ENCODE results near the gene UBE2S. TPM values are rescaled to one million over a fixed set of nuclear protein-coding genes. Genes with fewer than 3 reads are reported as not detected.

Gene UBE2S
- total RNA-seq, 4 donors from 2014 or later, result 5.7 to 13.3 (median 9.8) TPM

DNA sequence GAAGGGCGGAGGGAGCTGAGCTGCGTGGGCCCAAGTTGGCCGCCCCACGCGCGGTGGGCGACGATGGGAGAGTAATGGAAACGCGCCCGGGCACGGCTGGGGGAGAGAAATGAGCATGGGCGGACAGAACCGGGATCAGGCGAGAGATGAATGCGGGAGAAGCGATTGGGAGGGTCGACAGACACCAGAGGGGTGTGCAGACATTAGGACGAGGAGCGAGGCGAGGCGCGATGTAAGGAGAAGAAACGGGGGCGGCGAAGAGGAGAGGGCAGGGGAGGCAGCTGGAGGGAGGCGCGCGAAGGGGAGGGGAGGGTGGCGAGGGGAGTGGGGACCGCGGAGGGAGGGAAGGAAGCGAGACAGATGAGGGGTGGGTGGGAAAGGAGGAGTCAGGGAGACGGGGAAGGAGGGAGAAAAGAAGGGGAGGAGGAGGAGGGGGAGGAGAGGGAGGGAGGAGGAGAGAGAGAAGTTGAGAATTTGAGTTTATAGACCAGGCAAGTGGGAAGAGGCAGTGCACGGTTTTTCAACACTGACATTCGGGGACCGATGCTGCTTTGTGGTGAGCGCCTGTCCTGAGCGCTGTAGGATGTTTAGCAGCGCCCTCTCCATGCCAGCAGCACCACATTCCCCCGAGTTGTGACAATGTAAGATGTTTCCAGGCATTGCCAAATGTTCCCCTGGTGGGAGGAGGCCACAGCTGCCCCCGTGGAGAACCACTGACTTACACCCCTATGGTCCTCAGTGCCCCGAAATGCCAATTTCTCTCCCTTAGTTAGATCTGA is 35.6 kb upstream of the UBE2S start, which contains the start of gene SHISA7:
Gene SHISA7, minus strand, starts transcription at position 256 of the 779 bp plus-strand sequence. CDS start 437 bp downstream, outside the sequence.
- no peaks in the 10 kb centered on the region for H3K9me3 ChIP-seq
- H3K4me3 ChIP-seq (replicated peaks in 1 of 3), result no peak within 1 kb of the TSS
- no peak for DNase-seq
- no peaks in the 10 kb centered on the region for H3K36me3 ChIP-seq
- WGBS, 2 donors, result 2 to 4% methylated on average over 43 of the region's 43 CpGs
- TF ChIP-seq, protein P1, sequence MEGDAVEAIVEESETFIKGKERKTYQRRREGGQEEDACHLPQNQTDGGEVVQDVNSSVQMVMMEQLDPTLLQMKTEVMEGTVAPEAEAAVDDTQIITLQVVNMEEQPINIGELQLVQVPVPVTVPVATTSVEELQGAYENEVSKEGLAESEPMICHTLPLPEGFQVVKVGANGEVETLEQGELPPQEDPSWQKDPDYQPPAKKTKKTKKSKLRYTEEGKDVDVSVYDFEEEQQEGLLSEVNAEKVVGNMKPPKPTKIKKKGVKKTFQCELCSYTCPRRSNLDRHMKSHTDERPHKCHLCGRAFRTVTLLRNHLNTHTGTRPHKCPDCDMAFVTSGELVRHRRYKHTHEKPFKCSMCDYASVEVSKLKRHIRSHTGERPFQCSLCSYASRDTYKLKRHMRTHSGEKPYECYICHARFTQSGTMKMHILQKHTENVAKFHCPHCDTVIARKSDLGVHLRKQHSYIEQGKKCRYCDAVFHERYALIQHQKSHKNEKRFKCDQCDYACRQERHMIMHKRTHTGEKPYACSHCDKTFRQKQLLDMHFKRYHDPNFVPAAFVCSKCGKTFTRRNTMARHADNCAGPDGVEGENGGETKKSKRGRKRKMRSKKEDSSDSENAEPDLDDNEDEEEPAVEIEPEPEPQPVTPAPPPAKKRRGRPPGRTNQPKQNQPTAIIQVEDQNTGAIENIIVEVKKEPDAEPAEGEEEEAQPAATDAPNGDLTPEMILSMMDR (IDR thresholded peaks at IDR 0.05), result no peak
- TF ChIP-seq POLR2A (IDR thresholded peaks at IDR 0.05), result no peak
- peaks cover 25% of the 10 kb centered on the region for H3K27me3 ChIP-seq
- no peak within 1 kb of the TSS for H3K27ac ChIP-seq
- H3K4me1 ChIP-seq, result peaks cover 0 to 4% of the 10 kb centered on the region in 2 donors
- intact Hi-C loops (cut with DNase I), result no loop called here

GRCh38 chr19:55442372-55442961 is 34.9 kb upstream of the UBE2S start:
- Histone ChIP-seq H3K27ac (no peak overlapping the region), H3K9me3 (no peaks in the 10 kb centered on the region), H3K27me3 (peaks cover 25% of the 10 kb centered on the region), H3K4me1 (peaks cover 0 to 4% of the 10 kb centered on the region in 2 donors), H3K36me3 (no peaks in the 10 kb centered on the region), H3K4me3 (replicated peaks in 1 of 3) (no peak overlapping the region)
- no peak for DNase-seq
- WGBS, 2 donors, result 1 to 2% methylated on average over 9 to 13 of the region's 72 CpGs
- intact Hi-C loops (cut with DNase I), result no loop called here
- TF ChIP-seq, protein P1 (IDR thresholded peaks at IDR 0.05), result no peak
- no peak for TF ChIP-seq POLR2A (IDR thresholded peaks at IDR 0.05)

DNA sequence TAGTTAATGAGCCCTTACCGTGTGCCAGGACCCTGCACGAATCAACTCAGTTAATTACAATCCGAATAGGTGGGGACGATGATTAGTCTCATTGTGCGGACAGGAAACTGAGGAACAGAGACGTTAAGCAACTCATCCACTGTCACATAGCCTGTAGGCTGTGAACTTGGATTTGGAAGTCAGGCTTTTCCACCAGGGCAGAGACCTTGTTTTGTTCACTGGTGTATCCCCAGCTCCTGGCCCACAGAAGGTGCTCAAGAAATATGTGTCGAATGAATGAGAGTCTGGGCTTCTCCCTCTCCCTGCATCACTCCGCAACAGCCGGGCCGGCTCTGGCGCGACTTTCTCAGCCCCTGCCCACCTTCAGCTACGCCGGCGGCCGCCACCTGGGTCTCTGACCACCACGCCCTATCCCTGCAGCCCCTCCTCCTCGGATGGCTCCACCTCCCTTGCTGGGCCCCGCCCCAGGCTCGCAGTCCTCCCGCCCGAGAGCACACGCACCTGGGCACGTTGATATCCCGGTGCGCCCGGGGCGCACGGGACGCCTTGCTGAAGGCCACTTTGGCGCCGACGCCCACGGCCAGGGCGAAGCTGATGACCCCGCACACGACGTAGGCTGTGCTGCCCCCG is 34.2 kb upstream of the UBE2S start:
- TF ChIP-seq POLR2A (IDR thresholded peaks at IDR 0.05), result no peak
- TF ChIP-seq, protein P1 (IDR thresholded peaks at IDR 0.05), result no peak
- Histone ChIP-seq H3K36me3 (no peaks in the 10 kb centered on the region), H3K4me1 (peaks cover 0 to 4% of the 10 kb centered on the region in 2 donors), H3K4me3 (replicated peaks in 1 of 3) (no peak overlapping the region), H3K27ac (no peak overlapping the region), H3K9me3 (no peaks in the 10 kb centered on the region), H3K27me3 (peaks cover 25% of the 10 kb centered on the region)
- 2 to 5% methylated on average over 13 to 29 of the region's 39 CpGs for WGBS, 2 donors
- no peak for DNase-seq
- intact Hi-C loops (cut with DNase I), result no loop called here

GRCh38 chr19:55441319-55441691 is 33.7 kb upstream of the UBE2S start:
- Histone ChIP-seq H3K36me3 (no peaks in the 10 kb centered on the region), H3K9me3 (no peaks in the 10 kb centered on the region), H3K4me1 (peaks cover 0 to 4% of the 10 kb centered on the region in 2 donors), H3K27me3 (peaks cover 25% of the 10 kb centered on the region), H3K4me3 (replicated peaks in 1 of 3) (no peak overlapping the region), H3K27ac (no peak overlapping the region)
- intact Hi-C loops (cut with DNase I), result no loop called here
- WGBS, 2 donors, result 4 to 6% methylated on average over 21 of the region's 21 CpGs
- no peak for DNase-seq
- TF ChIP-seq, protein P1 (IDR thresholded peaks at IDR 0.05), result no peak
- no peak for TF ChIP-seq POLR2A (IDR thresholded peaks at IDR 0.05)
